Stimulated activated CD4-positive, alpha-beta T cell treated with anti-CD3 and anti-CD28 coated beads, Interleukin-1b, Interleukin-23, amount 100 ng/mL, for 48 hours (primary cell): Measurements from ENCODE around the gene CFAP68.
A peak's percentile ranks its signal among the peaks of the same experiment; 100 is the strongest.
"Not testable (repeated sequence)": the region's sequence is repeated elsewhere in the genome, so short reads cannot be mapped to it uniquely, and the experiment has no call there.

Source experiments
- DNase-seq: peaks from one replicate; pipeline ENCODE4 v3.0.0-alpha.2; 2020

CFAP68 gene

DNA sequence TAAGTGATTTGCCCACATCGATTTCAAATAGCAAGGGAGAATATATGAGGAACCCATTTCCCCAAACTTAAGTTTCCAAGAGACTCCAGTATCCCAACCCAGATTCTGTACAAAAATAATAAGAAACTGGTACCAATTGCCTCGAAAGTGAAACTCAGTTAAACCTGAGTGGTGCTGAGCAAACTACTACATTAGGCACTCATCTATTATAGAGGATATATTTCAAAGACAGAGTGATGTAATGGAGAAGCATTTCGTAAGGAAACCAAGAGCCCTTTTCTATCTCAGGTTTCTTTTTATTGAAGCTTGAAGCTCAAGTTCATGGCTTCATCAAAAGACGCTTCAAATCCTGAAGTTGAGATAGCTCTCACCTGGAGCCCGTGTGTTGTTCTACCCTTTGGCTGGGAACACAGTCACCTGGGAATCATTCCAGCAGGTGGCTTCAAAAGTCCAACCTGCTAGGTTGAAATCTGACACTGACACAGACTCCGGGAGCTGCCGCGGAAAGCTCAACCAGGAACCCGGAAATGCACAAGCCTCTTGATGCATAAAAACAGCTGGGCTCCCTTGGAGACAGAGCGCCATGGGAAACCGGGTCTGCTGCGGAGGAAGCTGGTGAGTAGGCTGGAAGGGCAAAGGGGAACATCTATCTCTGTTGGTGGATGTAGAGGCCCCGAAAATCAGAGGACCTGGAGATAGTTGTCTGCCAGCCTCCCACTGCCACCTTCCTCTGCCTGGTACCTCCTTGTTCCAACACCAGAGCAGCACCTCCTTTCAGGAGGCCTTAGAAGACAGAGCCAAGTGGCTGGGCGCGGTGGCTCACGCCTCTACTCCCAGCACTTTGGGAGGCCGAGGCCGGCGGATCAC is 39.3 kb downstream of the CFAP68 start, which contains the start of gene C11orf52:
Gene C11orf52 (plus strand): TSS at position 524 of the 867 bp plus-strand sequence. CDS start 60 bp downstream, at position 584.
- no peak for DNase-seq

DNA sequence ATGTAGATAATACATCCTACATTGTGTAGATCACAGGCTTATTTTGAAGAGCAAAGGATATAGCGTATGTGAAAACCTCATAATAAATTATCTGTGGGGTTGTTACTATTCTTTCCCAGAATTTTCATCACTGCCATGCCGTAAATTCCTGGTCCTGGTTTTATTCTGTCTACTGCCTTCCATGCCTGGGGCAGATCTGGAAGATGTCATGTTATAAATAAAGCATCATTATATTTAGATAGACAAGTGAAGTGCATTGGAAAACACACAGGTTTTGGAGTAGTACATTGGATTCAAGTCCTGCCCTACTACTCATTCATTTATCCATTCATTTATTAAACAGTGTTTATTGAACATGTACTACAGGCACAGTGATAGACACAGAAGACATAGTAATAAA is 41.6 kb downstream of the CFAP68 start:
- DNase-seq, result no peak

- no peak for DNase-seq
Observed at GRCh38 chr11:111921541-111922230, 42.3 kb downstream of the CFAP68 start.

GRCh38 chr11:111922803-111923202 is 43.5 kb downstream of the CFAP68 start:
- DNase-seq, result no peak

- DNase-seq, result no peak
Observed at GRCh38 chr11:111923351-111923788, 44.0 kb downstream of the CFAP68 start.

DNA sequence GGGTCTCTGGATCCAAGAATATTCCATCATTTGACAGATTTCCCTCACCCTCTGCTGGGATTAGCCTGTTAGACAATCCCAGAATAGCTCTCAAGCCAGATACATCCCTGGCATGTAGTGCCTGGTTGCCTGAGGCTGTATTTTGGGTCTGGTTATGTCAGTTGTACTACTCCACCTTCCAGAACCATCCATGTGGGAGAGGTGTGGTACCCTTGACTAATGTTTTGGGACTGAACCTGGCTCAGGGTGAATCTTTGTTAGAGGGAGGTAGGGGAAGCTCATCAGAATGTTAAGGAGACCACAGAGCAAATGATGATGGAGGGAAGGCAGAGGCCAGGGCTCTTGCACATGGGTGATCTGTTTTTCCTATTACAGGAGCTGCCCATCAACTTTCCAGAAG is 44.6 kb downstream of the CFAP68 start:
- DNase-seq, result no peak

GRCh38 chr11:111925953-111926352 is 46.6 kb downstream of the CFAP68 start:
- DNase-seq, result no peak

DNA sequence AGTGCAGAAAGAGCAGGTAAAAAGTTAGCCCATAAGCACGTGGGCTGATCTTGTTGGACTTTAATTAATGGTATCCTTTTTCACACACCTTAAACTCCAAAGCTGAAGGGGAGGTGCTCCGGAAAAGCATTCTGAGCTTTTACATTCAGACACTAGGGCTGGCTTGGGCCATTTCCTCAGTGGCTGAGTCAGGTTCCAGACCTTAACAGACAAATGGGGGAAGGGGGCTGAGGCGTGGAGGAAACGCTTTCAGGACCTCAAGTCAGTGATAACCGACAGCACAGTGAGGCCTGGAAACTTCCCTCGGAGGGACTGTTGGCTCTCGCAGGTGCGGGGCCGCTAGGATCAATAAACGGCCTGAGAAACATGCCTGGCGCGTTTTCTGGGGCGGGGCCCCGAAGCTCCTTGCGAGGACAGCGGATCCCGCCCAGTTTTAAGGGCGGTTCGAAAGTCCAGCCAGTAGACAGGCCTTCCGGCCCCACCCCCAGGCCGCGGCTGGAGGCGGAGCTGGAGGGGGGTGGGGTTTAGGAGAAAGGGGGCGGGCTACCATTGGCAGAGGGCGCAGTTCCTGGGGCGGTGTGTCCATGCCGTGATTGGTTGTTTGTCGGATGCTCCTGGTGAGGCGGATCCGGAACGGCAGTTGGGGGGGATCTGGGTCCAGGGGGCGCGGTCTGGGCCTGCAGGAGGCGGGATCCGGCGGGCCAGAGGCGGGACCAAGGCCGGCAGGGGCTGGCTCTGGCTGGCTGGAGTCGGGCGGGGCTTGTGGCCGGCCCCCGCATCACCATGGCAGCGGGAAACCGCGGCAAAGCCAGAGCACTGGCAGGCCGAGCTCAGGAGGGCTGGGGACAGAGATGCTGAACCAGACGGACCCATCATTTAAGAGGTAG is 47.4 kb downstream of the CFAP68 start:
- DNase-seq, result peak; percentile 94

DNA sequence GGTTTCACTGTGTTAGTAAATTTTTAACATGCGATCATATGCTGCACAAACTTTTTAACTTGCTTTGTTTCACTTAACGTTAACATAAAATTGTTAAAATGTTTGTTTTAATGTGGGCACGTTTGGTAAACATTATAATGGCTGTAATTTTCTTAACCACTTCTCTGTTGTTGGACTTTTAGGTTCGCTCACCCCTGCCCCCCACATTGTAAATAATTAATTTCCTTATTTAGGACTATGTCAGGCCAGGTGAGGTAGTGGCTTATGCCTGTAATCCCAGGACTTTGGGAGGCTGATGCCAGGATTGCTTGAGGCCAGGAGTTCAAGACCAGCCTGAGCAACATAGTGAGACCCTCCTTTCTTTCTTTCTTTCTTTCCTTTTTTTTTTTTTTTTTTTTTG is 51.1 kb downstream of the CFAP68 start:
- DNase-seq, result no peak

DNA sequence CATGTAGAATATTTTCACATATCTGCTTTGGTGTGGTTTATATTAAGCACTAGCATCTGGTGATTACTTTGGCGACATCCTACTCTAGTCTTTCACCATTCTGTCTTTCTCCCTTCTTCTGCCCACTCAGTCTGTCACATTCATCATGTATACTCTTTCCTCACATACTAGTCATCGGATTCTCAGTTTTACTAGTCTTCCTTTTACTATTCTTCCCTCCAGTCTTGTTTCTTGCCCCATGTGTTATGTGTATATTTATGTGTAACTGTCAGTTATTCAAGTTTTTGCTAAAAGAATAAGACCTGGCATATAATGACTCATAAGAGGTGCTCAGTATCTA is 53.2 kb downstream of the CFAP68 start:
- no peak for DNase-seq

DNA sequence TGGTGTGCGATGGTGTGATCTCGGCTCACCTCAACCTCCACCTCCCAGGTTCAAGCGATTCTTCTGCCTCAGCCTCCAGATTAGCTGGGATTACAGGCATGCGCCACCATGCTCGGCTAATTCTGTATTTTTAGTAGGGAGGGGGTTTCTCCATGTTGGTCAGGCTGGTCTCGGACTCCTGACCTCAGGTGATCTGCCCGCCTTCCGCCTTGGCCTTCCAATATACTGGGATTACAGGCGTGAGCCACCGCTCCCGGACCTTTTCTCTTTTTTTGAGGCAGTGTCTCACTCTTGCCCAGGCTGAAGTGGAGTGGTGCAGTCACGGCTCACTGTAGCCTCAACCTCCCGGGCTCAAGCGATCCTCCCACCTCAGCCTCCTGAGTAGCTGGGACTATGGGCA is 53.8 kb downstream of the CFAP68 start:
- not testable (repeated sequence) for DNase-seq

DNA sequence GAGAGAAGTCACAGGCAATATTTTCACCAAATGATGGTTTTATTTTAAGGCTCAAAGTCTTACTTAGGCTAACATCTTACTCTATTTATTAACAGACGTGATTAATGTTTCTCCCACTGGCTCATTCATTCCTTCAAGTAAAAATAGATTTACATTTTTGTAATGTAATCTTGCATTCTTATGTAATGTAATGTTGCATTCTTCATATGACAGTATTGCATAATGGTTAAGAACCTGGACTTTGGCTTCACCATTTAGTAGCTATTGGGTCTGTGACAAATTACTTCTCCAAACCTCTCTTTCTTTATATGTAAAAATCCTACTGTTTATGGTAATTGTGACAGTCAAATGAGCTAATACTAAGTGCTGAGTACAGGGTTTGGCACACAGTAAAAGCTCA is 54.5 kb downstream of the CFAP68 start:
- no peak for DNase-seq

DNA sequence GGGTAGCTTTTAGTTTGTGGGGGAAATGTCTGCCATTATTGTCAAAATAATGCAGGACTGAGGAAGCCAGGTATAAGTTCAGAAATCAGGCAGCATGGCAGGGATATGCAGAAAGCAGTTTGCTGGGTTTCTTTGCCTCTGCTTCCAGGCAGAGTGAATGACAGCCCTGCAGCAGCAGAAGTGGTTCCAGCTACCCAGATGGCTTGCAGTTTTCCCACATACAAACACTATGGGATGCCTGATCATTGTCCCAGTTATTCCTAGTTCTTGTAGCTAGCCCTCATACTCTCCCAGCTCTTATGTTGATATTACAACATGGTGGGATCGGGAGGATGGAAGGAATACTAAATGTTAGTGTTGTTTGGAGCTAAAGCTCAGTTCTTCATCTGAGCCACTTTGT is 55.0 kb downstream of the CFAP68 start:
- DNase-seq, result no peak
